Activated T-cell treated with anti-CD3 and anti-CD28 coated beads for 48 hours (primary cell): ENCODE measurements around the gene TFB1M.
"Not testable (repeated sequence)": the region's sequence is repeated elsewhere in the genome, so short reads cannot be mapped to it uniquely, and the experiment has no call there.

ENCODE experiments used
- DNase-seq: peaks from one replicate; pipeline ENCODE4 v3.0.0-alpha.2; 2020; ENCODE audit warnings: low read depth

TFB1M gene

GRCh38 chr6:155314092-155314772 is at the start of gene TFB1M:
Gene TFB1M (minus strand): TSS chr6:155314484. CDS start chr6:155314428, 56 bp downstream.
- DNase-seq = peak; percentile 98

GRCh38 chr6:155364021-155364420 is 49.7 kb upstream of the TFB1M start:
- DNase-seq = not testable (repeated sequence)

DNA sequence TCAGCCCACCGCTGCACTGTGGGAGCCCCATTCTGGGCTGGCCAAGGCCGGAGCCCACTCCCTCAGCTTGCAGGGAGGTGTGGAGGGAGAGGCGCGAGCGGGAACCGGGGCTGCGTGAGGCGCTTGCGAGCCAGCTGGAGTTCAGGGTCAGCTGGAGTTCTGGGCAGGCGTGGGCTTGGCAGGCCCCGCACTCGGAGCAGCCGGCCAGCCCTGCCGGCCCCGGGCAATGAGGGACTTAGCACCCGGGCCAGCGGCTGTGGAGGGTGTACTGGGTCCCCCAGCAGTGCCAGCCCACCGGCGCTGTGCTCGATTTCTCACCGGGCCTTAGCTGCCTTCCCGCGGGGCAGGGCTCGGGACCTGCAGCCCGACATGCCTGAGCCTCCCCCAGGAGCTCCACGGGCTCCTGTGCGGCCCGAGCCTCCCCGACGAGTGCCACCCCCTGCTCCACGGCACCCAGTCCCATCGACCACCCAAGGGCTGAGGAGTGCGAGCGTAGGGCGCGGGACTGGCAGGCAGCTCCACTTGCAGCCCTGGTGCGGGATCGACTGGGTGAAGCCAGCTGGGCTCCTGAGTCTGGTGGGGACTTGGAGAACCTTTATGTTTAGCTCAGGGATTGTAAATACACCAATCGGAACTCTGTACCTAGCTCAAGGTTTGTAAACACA is 48.8 kb upstream of the TFB1M start:
- DNase-seq = not testable (repeated sequence)

GRCh38 chr6:155354167-155354566 is 39.9 kb upstream of the TFB1M start:
- no peak for DNase-seq

DNA sequence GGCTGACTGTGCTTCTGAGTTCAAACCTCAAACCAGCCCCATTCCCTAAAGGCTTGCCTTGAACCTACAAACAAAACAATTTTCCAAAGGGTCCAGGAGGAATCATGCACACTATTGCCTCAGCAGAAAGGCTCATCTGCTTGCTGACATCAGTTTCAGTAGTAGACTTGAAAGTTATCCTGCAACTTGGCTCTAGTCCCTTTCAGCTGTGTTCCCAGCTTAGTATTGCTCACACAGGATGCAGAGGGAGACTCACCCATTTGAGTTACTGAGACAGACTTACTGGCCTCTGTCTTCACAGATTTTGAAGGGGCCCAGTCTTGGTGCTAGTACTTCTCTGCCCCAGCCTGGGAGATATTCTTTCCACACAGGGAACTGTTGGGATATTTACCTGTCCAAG is 38.5 kb upstream of the TFB1M start:
- DNase-seq = no peak

- no peak for DNase-seq
Observed at GRCh38 chr6:155352130-155352420, 37.8 kb upstream of the TFB1M start.

GRCh38 chr6:155351273-155352129 is 37.2 kb upstream of the TFB1M start:
- DNase-seq = no peak

DNA sequence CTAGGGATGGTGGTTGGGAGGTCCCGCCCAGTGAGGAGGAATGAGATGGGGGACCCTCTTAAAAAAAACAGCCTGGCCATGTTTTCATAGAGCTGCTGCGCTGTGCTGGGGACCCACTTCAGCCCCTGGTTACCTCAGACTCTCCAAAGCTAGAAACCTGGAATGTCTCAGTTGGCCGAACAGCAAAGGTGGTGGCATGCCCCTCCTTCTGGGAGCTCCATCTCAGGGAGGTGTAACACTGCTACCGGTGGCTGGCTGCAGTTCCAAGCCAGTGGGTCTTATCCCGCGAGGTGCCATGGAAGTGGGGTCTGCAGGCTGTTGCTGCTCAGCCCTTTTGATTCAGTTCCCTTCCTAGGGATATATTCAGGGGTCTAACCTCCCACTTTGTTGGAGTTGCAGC is 35.7 kb upstream of the TFB1M start:
- DNase-seq = no peak

DNA sequence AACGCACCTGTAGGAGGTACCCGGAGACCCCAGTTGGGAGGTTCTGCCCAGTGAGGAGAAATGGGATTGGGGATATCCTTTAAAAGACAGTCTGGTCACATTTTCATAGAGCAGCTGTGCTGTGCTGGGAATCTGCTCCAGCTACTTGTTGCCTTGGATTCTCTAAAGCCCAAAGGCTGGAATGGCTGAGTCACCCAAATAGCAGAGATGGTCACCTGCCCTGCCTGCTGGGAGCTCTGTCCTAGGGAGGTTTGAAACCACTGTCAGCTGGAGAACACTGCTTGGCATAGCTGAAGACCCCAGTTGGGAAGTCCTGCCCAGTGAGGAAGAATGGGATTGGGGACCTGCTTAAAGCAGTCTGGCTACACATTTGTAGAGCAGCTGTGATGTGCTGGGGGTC is 34.8 kb upstream of the TFB1M start:
- no peak for DNase-seq

DNA sequence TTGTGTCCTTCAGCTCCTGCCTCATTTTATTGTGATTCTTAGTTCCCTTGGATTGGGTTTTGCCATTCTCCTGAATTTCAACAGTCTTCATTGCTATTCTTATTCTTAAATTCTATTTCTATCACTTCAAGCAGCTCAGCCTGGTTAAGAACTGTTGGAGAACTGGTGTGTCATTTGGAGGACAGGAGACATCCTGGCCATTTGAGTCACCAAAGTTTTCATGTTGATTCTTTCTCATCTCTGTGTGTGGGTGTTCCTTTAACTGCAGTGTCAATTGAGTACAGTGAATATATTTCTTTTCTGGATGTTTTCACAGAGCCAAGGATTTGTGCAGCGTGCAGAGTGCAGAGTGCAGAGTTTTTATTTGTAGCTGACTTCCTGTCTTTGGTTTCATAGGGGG is 33.5 kb upstream of the TFB1M start:
- no peak for DNase-seq

DNA sequence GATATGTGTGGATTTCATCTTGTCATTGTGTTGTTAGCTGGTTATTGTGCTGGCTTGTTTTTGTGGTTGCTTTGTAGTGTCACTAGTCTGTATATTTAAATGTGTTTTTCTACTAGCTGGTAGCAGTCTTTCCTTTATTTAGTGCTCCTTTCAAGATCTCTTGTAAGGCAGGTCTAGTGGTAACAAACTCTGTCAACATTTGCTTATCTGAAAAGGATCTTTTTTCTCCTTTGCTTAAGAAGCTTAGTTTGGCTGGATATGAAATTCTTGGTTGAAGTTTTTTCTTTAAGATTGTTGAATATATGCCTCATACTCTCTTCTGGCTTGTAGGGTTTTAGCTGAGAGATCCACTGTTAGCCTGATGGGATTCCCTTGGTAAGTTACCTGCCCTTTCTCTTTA is 32.7 kb upstream of the TFB1M start:
- no peak for DNase-seq

DNA sequence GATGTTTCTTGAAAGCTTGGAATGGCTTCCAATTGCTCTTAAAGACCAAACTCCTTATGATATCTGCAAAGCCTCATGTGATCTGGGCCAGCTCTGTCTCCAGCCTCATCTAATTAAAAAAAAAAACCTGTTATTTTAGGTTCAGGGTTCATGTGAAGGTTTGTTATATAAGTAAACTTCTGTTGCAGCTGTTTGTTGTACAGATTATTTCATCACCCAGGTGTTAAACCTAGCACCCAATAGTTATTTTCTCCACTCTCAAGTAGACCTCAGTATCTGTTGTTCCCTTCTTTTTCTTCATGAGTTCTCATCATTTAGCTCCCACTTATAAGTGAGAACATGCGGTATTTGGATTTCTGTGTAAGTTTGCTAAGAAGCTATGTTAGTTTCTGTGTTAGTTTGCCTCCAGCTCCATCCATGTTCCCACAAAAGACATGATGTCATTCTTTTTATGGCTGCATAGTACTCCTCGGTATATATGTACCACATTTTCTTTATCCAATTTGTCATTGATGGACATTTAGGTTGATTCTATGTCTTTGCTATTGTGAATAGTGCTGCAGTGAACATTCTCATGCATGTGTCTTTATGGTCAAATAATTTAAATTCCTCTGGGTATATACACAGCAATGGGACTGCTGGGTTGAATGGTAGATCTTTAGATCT is 30.2 kb upstream of the TFB1M start:
- DNase-seq = no peak

DNA sequence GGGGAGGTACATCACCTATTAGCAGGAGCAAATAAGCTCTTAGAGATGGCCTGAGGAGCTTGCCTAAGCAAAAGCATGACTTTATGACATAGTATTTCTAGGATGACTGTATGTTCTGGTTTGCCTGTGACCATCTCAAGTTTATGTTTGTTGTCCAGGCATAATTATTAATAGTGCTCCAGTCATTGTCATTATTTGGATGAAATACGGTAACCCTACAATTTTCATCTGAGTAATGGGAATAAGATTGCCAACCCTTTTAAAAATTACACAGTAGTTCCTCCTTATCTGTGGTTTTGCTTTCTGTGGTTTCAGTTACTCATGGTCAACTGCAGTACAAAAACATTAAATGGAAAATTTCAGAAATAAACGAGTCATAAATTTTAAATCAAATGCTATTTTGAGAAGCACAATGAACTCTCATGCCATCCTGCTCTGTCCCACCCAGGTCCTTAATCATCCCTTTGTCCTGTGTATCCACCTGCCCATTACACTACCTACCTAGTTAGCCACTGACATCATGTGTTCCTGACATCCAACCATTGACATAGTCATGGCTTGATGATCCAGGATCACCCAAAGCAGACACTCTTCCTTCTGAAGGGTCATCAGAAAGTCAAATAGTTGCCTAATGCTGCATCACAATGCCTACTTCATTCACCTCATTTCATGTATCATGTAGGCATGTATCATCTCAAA is 27.0 kb upstream of the TFB1M start:
- DNase-seq = no peak

GRCh38 chr6:155340464-155341129 is 26.3 kb upstream of the TFB1M start:
- DNase-seq = no peak

GRCh38 chr6:155339929-155340328 is 25.6 kb upstream of the TFB1M start:
- DNase-seq = not testable (repeated sequence)

- DNase-seq = not testable (repeated sequence)
Observed at GRCh38 chr6:155338237-155338636, 24.0 kb upstream of the TFB1M start.

- DNase-seq = no peak
Observed at GRCh38 chr6:155335265-155335664, 21.0 kb upstream of the TFB1M start.

GRCh38 chr6:155334073-155334472 is 19.8 kb upstream of the TFB1M start:
- not testable (repeated sequence) for DNase-seq

DNA sequence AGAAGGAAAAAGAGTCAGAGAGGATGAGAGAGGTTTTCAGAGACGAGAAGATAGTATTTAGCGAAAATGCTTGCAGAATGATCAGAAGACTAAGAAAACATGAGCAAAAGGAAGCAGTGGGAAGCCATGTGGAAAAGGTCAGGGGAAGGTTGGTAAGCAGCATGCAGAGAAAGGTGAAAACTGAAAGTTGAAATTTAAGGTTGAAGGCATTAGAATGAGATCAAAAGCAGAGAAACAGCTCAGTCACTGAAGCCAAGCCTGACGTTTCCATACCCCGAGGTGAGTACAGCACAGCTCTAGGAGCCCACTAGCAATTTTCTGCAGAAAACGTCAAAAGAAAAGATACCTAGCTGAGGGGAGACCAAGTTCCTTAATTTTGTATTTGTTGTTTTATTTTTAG is 19.1 kb upstream of the TFB1M start:
- DNase-seq = no peak

DNA sequence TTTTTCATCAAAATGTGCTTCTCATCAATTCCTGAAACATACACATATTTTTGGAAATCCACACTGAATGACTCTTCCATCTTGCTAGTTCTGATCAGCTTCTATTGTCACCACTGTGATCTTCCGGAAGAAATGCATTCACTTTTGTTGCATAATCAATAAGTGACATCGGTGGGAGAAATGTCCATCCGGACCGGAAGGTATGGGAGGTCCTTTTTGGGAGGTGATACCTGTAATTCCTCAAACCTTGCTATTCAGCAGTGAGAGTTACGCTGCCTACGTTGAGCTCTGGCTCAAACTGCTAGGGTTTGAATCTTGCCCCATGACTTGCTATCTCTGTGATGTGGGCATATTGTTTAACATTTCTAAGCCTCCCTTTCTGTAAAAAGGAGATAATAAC is 16.6 kb upstream of the TFB1M start:
- DNase-seq = no peak

DNA sequence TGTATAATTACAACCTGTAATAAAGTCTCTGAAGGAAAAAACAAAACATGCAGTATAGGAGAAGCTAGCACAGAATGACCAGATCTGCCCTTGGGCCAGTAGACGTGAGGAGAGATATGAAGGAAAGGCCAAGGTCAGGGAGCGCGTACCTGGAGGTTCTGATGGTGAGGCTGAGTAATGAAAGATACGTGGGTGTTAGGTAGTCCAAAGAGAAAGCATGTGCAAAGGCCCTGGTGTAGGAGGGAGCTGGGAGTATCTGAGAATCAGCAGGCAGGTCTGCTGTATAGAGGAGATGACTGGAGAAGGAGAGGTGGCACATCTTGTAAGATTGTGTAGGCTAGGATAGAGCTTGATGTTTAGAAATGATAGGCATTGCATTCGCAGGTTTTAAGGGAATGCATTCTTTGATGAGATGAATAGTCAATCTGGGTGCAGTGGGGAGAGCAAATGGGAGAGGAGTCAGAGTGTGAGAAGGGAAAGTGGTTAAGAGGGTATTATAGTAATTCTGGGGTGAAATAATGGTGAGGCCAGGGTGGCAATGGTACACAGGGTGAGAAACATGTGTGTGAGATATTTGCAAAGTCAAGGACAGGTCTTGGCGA is 15.9 kb upstream of the TFB1M start:
- DNase-seq = no peak
